HPDE6-E6E7 (cell line): ENCODE results near the gene TFF1.

Source experiments
- DNase-seq: peaks from one replicate; pipeline ENCODE4 v3.0.0; 2011; ENCODE audit warnings: missing footprints; ENCODE audit errors: extremely low spot score

The TFF1 gene

DNA sequence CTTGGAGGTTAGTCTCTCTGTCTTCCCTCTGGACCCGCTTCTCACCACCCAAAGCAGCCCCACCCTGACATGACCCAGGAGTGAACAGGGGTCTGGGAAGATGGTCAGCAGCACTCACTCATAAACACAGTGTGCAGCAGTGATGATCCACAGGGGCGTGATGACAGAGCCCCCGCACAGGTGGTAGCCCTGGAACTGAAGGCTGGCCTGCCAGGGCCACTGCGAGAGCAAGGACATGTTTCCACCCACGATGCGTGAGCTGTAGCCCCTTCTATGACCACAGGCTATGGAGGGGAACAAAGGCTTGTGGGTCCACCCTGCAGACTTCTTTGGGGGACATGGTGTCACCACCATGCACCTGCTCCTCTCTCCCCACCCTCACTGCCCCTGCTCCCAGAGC lies 16.6 kb upstream of the TFF1 start:
- DNase-seq, result no peak

DNA sequence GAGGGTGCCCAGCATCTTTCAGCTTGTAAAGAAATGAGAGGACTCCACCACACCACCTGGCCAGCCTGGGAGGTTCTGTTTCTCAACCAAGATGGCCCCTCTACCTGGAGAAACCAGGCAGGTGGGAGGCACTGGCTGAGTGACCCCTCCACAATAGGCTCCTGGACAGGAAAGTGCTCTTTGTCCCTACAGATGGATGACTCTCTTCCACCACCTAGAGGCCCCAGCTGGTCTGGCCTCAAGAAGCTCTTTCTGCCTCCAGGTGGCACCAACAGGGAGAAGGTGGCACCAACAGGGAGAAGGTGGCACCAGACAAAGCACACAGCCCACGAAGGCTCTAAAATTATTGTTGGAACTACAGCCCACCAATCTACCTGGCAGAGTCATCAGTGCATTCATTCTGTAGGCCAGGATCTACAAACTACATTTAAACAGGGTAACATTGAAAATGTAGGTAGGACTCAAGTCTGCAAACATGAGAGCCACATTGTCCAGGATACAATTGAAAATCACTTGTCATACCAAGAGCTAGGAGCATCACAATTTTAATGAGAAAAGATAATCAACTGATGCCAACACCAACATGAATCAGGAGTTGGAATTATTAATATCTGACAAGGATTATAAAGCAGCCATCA lies 15.1 kb upstream of the TFF1 start:
- DNase-seq, result peak; percentile 39

DNA sequence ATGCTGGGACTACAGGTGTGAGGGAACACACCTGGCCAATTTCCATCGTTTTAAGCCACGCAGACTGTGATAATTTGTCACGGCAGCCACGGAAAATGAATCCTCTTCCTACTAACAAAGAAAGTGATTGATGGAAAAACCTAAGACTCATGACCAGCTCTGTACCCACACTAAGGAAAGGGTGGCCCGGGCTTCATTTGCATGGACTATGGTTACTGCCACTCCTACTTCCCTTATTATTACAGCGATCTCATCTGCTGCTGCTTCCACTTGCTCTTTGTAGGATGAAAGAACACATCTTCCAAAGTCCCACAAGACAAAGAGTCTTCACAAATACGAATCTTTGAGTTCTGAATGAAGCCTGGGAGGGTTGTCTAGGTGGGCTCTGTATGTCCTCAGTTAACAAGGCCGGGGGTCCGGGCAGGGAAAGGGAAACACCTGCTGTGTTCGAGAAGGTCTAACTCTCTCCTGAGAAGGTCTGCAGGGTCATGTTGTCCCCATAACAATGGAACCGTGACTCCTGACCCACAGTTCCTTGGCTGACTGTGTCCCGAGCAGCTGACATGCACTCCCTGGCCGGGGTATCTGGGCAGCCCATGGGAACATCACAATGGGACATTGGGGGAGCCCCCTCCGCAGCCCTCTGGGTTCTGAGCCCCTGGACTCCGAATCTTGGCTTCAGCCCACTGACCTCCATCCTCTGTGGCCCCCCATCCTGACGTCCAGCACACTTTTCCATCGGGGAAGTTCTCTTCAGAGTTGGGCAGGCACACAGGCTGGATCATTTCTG lies 13.3 kb upstream of the TFF1 start:
- no peak for DNase-seq

DNA sequence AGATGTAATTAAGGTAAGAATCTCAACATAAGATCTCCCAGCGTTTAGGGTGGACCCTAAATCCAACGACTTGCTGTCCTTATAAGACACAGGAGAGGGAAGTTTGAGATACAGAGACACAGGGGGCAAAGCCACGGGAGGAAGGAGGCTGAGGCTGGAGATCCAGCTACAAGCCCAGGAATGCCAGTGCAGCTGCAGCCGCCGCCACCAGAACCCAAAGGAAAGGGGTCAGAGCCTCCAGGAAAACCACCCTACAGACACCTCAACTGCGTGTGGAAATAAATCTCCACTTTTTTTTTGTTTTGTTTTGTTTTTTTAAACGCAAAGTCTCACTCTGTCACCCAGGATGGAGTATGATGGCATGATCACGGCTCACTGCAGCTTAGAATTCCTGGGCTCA lies 12.1 kb upstream of the TFF1 start:
- DNase-seq, result no peak

DNA sequence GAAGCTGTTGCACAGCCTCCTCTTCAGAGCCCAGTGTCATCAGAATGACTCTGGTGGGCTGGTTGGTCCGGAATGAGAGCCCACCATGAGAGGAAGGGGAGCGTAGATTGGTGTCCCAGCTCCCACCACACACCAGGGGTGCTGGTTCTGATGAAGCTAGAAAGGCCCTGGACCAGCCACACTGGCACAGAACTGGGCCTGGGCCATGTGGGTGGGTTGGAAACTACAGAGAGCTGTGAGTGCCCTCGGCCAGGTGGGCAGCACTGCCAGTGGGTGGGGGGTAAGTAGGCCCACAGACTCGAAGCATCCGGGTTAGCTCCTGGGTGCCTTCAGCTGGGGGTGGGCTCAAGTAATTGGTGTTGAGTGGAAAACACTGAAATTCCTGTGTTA lies 11.6 kb upstream of the TFF1 start:
- no peak for DNase-seq

DNA sequence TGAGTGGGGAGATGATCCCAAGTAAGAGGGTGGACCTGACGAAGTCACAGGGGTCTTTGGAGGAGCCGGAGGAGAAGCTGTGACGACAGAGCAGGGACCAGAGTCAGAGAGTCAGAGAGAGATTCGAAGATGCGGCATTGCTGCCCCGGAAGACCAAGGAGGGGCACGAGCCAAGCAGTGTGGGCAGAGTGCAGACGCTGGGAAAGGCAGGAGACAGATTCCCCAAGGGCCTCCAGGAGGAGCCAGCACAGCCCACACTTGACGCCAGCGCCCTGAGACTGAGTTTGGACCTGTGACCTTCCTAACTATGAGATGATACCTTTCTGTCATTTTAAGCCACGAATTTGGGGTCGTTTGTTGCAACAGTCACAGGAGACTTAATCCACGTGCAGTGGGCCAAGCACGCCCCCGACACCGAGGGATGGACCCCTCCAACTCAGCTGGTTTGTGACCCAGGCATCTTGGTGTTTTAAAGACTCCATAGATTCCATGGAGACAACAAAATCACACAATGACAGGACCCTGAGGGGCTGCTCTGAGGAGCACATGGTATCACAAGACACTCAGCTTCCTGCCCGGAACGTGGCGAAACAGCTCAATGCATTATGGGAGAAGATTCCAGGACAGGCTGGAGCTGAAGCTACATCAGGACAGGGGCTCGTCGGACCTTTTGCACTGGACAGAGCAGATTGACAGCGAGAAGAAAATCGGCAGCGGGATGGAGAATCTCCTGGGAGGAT lies 11.0 kb upstream of the TFF1 start:
- no peak for DNase-seq

DNA sequence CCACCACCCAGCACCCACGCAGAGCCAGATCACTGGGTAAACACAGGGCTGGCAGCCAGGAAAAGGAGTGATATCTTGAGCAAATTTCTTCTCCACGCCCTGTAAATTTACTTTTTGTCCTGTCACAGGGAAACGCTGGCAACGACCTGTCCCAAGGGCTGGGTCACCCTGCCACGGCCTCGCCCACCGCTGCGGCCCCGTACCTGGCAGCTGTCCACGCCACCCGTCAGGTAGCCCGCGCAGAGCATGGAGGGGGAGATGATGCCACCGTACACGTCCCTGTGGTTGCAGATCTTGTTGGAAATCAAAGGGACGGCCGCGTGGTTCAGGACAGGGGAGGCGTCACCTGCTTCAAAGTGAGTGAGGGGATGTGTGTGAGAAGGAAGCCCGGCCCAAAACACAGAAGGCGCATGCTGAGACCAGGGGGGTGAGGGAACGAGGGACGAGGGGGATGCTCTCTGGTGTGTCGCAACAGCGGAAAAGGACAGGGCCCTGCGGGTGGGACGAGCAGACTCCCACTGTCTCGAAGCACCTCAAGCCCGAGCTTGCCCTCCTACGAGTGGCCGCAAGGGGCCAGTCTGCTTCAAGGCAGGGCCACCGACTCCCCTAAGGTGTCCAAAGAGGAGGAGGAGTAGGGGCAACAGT lies 10.1 kb upstream of the TFF1 start:
- no peak for DNase-seq

DNA sequence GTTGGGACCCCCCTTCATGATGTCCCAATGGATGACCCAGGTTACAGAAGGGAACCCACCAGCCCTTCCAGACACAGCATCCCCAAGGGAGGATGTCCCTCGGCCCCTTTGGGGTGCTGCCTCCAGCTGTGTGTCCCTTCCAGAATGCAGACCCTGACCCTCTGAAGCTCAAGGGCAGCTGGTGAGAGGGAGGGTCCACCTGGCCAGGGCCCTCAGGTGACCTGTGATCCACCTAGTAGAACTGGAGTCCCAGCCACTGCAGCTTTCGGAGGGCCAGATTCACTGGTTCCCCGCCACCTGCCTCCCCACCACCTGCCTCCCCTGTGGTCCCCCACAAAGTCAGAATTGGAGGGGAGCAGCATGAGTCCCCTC lies 9.6 kb upstream of the TFF1 start:
- DNase-seq, result no peak

DNA sequence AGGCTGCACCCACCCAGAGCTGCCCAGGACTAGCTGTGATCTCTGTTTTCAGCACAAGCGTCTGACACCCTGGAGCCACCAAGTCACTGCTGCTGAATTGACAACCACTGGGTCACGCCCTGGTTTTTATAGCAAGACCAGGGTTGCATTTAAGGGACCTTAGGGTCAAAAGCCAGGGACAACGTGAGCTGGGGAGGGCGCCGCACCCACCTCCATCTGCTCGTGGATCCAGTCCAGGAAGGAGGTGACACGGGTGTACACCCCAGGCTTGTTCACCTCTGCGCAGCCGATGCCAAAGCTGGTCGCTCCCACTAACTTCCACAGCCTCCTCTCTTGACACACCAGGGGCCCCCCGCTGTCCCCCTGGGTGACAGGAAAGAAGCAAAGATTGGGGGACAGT lies 9.2 kb upstream of the TFF1 start:
- no peak for DNase-seq

DNA sequence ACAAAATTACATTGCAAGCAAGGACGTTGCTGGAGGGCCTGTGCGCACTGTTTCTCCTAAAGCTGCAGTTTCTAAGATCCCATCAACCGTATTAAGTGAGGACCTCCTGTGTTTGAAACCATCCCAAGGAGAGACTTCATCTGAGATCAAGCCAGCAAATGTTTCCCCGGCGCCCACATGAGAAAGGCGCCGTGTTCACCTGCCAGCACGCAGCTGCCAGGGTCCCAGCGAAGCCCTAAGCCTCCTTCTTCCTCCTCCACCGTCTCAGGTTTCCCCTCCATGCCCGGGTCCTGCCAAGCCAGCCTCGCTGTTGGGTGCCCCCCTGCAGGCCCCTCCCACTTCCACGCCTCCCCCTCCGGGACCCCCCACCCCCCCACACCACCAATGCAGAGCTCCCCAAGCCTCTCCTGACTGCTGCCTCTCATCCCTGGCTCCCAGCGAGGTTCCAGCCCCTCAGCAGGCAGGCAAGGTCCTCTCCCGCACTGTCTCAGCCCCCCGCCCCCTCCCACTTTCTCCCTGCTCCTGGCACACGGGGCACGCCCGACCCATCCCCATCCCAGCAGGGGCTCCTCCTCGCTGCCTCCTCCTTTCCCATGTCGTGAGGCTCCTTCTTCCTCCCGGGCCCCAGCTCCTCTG lies 8.6 kb upstream of the TFF1 start:
- DNase-seq, result no peak

DNA sequence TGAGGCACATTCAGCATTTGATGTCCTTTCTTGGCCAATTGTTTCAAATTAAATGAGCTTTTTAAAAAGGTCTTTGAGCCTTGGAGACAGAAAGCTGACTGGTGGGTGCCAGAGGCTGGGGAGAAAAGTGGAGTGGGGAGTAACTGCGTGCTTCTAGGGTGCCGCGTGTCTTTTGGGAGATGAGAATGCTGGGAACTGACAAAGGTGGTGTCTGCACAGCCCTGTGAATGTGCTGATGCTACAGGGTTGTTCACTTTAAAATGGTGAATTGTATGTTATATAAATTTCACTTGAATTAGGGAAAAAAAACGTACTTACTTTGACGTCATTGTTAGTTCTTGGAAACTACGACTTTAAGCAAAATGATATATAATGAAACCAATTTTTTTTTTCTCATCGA lies 8.1 kb upstream of the TFF1 start:
- no peak for DNase-seq

DNA sequence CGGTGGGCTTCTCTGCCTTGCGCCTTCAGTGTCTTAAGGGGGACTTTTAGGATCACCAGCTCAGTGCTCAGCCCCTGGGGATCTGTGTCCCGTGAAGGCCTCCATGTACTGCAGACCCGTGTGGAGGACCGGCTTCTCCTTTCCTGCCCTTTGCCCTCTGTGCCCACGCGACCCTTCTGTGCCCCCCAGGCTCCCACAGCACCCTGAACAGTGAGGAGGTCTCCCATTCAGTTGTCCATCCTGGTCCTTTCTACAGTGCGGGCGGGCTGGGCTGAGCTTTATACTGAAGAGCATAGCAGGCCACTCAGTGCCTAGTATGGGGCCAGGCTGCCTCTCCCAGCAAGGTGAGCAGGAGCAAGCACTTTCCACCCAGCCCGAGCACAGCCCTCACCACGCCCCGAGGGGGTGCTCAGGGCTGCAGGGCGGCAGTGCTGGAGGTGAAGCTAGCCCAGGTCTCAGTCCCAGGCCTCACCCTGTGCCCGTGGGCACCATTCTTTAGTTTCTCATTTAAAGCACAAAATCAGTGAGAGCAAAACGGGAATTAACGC lies 7.6 kb upstream of the TFF1 start:
- DNase-seq, result no peak

DNA sequence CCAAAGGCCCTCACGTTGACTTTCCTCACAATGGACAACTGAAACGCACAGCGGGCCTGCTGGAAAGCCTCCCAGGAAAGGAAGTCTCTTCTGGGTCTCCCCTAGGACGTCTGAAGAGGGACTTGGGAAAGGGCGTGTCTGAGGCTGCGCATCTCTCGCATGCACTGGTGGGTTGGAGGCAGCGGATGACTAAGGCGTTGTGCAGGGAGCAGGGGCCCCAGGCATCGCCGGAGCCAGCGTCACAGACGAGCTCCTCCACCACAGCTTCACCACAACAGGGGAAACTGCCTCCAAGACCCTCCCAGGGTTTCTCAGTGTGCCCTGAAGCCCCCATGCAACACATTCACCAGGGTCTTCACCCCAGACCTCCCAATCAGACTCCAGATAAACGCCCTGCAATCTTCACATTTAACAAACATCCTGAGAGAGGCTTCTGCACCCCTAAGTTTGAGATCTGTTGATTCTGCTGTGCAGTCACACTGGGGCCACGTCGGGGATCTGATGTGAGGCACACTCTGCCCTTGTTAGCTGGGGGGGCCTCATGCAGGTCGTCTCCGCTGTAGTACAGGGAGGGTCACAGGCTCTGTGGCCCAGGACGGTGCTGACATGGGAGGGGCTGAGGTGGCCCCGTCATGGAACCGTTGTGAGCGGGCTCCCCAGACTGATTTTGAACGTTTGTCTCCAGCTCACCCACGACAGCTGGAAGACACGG lies 7.0 kb upstream of the TFF1 start:
- DNase-seq, result no peak

DNA sequence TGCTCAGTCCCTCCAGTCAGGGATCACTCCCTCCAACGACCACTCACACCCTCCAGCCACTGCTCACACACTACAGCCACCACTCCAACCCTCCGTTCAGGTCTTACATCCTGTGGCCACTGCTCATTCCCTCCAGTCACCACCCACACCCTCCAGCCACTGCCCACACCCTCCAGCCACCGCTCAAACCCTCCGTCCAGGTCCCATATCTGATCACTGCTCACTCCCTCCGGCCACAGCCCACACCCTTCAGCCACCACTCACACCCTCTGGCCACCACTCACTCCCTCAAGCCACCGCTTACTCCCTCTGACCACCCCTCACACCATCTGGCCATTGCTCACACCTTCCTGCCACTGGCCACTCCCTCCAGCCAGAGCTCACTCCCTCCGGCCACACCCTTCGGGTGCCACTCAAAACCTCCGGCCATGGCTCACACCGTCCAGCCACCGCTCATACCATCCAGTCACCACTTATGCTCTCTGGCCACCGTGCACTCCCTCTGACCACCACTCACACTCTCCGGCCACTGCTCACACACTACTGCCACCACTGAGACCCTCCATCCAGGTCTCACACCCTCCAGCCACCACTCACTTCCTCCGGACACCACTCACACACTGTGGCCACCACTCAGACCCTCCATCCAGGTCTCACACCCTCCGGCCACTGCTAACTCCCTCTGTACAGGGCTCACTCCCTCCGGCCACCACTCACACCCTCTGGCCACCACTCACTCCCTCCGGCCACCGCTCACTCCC lies 4.7 kb upstream of the TFF1 start:
- DNase-seq, result no peak

DNA sequence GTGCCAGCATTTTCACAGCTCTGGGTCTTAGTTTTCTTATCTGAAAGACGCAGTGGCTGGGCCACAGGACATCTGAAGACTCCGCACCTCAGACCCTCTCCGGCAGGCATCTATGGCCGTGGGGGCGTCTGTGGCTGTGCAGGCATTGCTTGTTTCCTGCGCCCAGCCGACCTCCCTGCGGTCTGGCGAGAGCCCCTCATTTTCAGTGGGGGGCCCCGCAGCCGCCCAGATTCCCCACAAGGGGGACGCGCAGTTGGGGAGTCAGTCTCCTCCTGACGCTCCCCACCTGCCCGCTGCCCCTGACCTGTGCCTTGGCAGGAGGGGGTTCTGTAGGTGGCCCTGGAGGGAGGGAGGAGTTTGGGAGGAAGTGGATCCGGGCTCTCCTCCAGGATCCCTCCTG lies 3.5 kb upstream of the TFF1 start:
- DNase-seq, result no peak

DNA sequence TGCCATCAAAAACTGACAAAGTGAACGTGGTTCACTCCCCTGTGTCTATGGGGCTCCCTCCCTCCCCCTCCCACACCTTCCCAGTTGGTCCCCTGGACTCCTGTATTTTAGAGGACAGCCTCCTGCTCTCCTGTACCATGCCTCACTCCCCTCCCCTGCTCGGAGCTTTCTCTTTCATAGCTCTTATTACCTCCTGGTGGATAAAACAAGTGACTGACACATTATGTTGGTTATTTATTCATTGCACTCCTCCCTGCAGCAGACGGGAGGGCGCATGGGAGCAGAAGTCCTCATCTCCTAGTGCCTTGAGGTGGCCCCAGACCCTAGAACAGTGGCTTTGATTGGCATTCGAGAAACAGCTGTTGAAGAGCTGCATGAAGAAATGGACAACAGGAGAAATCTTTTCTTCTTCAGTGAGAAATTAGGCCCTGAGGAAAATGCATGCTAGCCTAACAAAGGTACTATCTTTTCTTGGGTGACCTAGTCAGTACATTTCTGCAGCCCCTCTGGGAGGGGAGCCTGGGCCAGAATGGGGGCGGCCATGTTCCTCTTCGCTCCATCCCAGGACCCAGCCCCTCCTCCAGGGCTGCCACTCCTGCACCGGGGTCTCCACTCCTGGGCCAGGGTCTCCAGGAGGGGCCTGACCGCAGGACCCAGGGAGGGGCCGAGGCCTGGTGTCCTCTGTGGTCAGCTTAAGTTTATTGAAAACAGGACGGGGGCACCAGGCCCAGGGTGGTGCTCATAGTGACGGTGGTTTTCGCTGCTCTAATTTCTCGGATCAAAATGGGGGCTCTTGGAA lies 1.2 kb upstream of the TFF1 start:
- DNase-seq, result no peak

DNA sequence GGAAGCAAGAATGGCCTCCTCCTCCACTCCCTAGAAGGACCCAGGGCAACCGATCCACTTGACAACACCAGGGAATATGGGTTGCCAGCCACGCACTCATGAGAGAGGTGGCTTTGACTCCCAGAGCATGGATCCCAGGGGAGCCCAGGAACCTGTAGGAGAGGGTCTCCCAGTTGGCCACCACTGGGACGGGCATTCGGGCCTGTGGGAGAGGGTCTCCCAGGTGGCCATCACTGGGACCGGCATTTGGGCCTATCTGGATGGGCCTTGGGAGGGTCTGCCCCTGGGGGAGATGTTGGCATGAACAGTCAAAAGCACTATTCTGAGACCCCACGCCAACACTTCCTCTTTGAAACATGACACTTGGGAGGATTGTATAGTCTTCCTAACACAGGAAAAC lies 565 bp downstream of the TFF1 start:
- DNase-seq, result no peak

DNA sequence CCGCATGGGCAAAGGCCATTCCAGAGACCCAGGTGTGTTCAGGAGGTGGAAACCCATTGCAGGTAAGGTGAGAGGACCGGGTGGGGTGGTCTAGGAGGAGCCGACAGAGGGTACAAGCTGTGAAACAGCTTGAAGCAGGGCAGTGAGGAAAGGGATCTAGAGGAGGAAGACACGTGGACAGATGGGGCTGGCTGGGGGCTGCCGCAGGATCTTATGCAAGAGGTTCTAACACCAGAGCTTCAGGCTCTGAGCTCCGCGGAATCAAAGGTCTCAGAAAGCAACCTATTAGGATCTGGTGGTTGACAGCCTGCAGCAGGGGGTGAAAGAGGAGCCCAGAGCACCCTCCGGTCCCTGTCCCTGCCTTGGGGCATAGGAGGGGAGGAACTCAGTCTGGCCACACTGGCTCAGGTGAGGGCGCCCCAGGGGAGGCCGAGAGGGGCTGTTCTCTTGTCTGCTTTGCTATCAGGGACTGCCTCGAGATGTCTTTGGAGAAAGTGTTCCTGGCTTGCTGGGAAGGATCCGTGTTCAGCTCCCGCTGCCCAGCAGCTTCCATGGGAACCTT lies 1.9 kb downstream of the TFF1 start:
- DNase-seq, result no peak

DNA sequence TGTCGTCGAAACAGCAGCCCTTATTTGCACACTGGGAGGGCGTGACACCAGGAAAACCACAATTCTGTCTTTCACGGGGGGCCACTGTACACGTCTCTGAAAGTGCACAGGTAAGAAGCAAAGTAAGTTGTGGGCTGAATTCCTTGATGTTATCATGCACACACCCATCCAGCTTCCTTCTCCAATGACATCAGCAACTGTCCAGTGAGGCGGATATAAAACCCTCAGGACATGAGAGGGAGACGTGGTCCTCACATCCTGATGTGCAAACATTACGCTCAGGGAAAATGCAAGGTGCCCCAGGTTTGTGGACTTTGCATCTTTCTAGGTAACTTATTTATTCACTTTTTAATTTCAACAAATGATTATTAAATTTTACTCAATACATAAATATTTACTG lies 3.0 kb downstream of the TFF1 start:
- no peak for DNase-seq
